ENCODE results near the gene SLC7A4. TPM values are rescaled to one million over a fixed set of nuclear protein-coding genes. Genes with fewer than 3 reads are reported as not detected.
A peak's percentile ranks its signal among the peaks of the same experiment; 100 is the strongest.

SLC7A4 gene
- total RNA-seq, 4 donors from 2014 or later = 0.64 to 4.1 TPM; not detected in 2

DNA sequence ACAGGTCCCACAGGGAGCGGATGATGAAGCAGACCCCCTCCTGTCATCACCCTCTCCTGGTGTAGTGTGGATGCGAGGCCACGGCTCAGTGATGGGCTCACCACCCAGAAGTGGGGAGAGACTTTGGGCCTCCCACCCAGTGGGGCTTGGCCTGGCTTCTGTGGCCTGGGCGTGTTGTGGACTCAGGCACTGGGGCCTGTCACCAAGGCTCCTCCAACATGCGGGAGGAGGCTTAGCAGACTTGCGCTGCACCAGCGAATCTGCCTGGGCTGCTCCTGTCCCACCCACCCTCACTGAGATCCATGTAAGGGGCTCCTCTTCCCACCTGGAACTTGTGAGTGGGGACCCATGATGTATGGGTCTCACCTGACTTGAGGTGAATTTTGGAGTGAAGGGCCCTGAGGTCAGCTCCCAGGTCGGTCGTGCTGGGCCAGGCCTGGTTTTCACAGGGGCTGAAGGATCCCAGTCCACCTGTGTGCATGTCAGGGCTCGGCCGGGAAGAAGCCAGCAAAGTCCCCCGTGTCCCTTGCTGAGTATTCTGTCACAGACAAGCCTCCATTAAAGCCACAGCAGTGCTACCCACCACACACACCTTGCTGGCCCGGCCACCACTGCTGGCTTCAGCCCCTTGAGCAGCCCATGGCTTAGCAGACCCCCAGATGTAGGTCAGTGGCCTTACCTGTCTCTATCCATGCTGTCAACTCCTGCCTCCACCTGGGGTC lies 34.7 kb downstream of the SLC7A4 start:
- TF ChIP-seq POLR2AphosphoS5 (IDR thresholded peaks at IDR 0.05) (no peak), EP300 (IDR thresholded peaks at IDR 0.05; ENCODE audit: low read depth) (no peak), POLR2A (IDR thresholded peaks at IDR 0.05) (no peak), CTCF (IDR thresholded peaks at IDR 0.05) (no peak)
- peaks cover 14 to 23% (median 18%) of the 10 kb centered on the region in 4 donors for H3K4me1 ChIP-seq
- H3K4me3 ChIP-seq = no peak overlapping the region
- intact Hi-C loops (cut with DNase I; ENCODE audit: low total_unique reads) (no loop called here), in situ Hi-C loops (cut with MboI; ENCODE audit: low pct_ligation_motif_present in 1 of 4, low pct_unique_long_range_greater_than_20kb in 1 of 4, low sequenced_read_pairs in 3 of 4) (no loop called here)
- no peak for DNase-seq
- H3K36me3 ChIP-seq = peaks cover 0 to 10% (median 2%) of the 10 kb centered on the region in 4 donors
- no peak overlapping the region for H3K27ac ChIP-seq
- whole genome bisulfite sequencing, 2 donors (ENCODE audit: low coverage in 1 of 2) = 88% methylated on average over 12 of the region's 13 CpGs; no CpG with 5 or more reads in 1 of the 2 donors
- no peaks in the 10 kb centered on the region for H3K9me3 ChIP-seq
- no peaks in the 10 kb centered on the region for H3K27me3 ChIP-seq

DNA sequence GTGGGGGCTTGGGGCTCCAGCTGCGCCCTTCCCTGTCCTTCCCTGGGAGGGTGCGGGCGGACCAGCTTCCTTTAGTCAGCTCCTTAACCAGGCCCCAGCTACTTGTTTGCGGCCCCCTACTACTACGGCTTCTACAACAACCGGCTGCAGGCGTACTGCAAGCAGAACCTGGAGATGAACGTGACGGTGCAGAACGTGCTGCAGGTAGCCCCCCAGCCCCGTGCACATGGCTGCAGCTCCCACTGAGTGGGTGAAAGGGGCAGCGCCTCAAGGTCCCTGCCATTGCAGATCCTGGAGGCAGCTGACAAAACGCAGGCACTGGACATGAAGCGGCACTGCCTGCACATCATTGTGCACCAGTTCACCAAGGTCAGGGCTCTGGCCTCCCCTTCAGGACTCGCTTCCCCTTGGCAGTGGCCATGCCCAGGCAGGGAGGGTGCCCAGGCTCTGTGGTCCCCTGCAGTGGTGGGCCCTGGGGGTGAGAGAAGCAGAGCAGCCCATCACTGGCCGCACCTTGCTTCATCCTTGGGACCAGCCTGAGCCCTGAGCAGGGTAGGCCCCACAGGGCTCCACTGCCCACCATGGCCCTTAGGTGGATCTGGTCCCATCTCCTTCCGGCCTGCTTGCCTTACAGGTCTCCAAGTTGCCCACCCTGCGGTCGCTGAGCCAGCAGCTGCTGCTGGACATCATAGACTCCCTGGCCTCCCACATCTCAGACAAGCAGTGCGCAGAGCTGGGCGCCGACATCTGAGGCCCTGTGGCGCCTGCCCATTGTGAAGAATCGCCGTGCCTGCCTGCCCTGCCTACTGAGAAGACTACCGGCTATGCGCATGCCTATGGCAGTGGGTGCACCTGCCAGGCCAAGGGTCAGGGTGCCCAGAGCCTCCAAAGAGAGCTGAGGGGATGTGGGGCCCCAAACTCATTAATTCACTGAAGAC lies 35.5 kb downstream of the SLC7A4 start:
- Histone ChIP-seq H3K9me3 (no peaks in the 10 kb centered on the region), H3K27ac (no peak overlapping the region), H3K36me3 (peaks cover 0 to 18% (median 2%) of the 10 kb centered on the region in 4 donors), H3K27me3 (no peaks in the 10 kb centered on the region), H3K4me3 (no peak overlapping the region), H3K4me1 (peaks cover 14 to 22% (median 18%) of the 10 kb centered on the region in 4 donors)
- no peak for DNase-seq
- in situ Hi-C loops (cut with MboI; ENCODE audit: low pct_ligation_motif_present in 1 of 4, low pct_unique_long_range_greater_than_20kb in 1 of 4, low sequenced_read_pairs in 3 of 4) (no loop called here), intact Hi-C loops (cut with DNase I; ENCODE audit: low total_unique reads) (no loop called here)
- no peak for TF ChIP-seq EP300 (IDR thresholded peaks at IDR 0.05; ENCODE audit: low read depth)
- TF ChIP-seq POLR2A (IDR thresholded peaks at IDR 0.05) = peak; percentile 6
- TF ChIP-seq POLR2AphosphoS5 (IDR thresholded peaks at IDR 0.05) = no peak
- no peak for TF ChIP-seq CTCF (IDR thresholded peaks at IDR 0.05)
- WGBS, 2 donors (ENCODE audit: low coverage in 1 of 2) = 90% methylated on average over 25 of the region's 27 CpGs; no CpG with 5 or more reads in 1 of the 2 donors

GRCh38 chr22:20996031-20996410 lies 36.3 kb downstream of the SLC7A4 start:
- TF ChIP-seq POLR2AphosphoS5 (IDR thresholded peaks at IDR 0.05) (no peak), POLR2A (IDR thresholded peaks at IDR 0.05) (no peak), CTCF (IDR thresholded peaks at IDR 0.05) (no peak), EP300 (IDR thresholded peaks at IDR 0.05; ENCODE audit: low read depth) (no peak)
- Histone ChIP-seq H3K36me3 (peaks cover 0 to 21% (median 2%) of the 10 kb centered on the region in 4 donors), H3K27ac (no peak overlapping the region), H3K4me1 (peaks cover 12 to 17% (median 15%) of the 10 kb centered on the region in 4 donors), H3K4me3 (no peak overlapping the region), H3K27me3 (no peaks in the 10 kb centered on the region), H3K9me3 (no peaks in the 10 kb centered on the region)
- 67 to 90% methylated on average over 1 to 9 of the region's 10 CpGs for WGBS, 2 donors (ENCODE audit: low coverage in 1 of 2)
- in situ Hi-C loops (cut with MboI; ENCODE audit: low pct_ligation_motif_present in 1 of 4, low pct_unique_long_range_greater_than_20kb in 1 of 4, low sequenced_read_pairs in 3 of 4) = no loop called here
- intact Hi-C loops (cut with DNase I; ENCODE audit: low total_unique reads) = no loop called here
- DNase-seq = no peak

Data from transverse colon (tissue), 4 donors.